ENCODE data around the gene COG5. TPM values are rescaled to one million over a fixed set of nuclear protein-coding genes. Genes with fewer than 3 reads are reported as not detected.

COG5 gene
- total and polyA plus RNA-seq, 2 of the 8 experiments (the other 6 are each of a cell fraction or from before 2014, with no cell fraction given): 10.5 to 28.1 TPM

DNA sequence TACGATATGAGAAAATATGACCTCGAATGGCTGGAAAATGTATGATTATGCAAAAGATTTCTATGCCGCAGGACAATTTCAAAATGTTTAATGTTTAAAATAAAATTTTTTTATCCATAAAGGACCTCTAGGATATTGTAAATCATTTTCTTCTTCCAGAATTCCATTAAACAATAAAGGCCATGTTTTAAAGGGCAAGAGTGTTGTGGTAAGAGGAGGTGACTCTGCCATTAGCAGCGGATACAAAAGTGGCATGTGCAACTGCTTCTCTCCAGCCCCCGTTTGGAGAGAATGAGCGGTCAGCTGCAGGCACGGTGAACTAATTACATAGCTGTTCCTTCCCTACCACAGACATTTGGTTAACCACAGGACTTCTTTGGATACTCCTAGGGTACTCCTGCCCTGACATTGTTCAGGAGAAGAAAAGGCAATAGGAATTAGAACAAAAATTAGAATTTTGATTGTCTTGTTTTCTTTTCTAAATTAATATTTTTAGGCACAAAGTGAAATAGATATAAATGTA, 331.1 kb downstream of the COG5 start:
- WGBS, 2 experiments (ENCODE audit: extremely low coverage in 1 of 2, insufficient coverage in 1 of 2, insufficient read length in 1 of 2, insufficient replicate concordance in 2 of 2, low coverage in 1 of 2, low lambda C conversion rate in 2 of 2, missing lambda C conversion rate in 1 of 2): 83% methylated on average over 7 of the region's 7 CpGs; no CpG with 5 or more reads in 1 of the 2 experiments
- Histone ChIP-seq H4K91ac (replicated peaks; ENCODE audit: insufficient read length, low read length) (no peak overlapping the region), H3K79me2 (ENCODE audit: control insufficient read depth in 1 of 2, insufficient read depth in 2 of 2, low read length in 2 of 2) (no peaks in the 10 kb centered on the region), H3K56ac (replicated peaks; ENCODE audit: insufficient read length, low read depth, low read length) (no peak overlapping the region), H4K5ac (ENCODE audit: insufficient read length, low read depth, low read length) (no peak overlapping the region), H4K8ac (ENCODE audit: extremely low read depth, insufficient read depth, low read length) (no peak overlapping the region), H3K18ac (ENCODE audit: extremely low read depth, low read length) (no peak overlapping the region), H3K27ac (ENCODE audit: low read depth, low read length) (no peak overlapping the region), H3K27me3 (replicated peaks in 1 of 4; ENCODE audit: control insufficient read depth in 3 of 4, extremely low read depth in 1 of 4, insufficient read depth in 3 of 4, low read length in 3 of 4) (no peaks in the 10 kb centered on the region), H2BK20ac (ENCODE audit: low read length) (no peak overlapping the region), H3K4me3 (ENCODE audit: extremely low read depth in 1 of 4, insufficient read depth in 2 of 4, low read depth in 3 of 4, low read length in 4 of 4) (no peak overlapping the region), H3K79me1 (ENCODE audit: low read depth, low read length) (no peaks in the 10 kb centered on the region), H4K20me1 (replicated peaks in 1 of 2; ENCODE audit: control insufficient read depth in 1 of 2, insufficient read depth in 2 of 2, low read length in 2 of 2) (no peaks in the 10 kb centered on the region), H3K14ac (ENCODE audit: insufficient read length) (no peak overlapping the region), H3K36me3 (ENCODE audit: control insufficient read depth in 2 of 4, insufficient read depth in 4 of 4, low read length in 3 of 4) (no peaks in the 10 kb centered on the region), H3K4ac (replicated peaks; ENCODE audit: insufficient read length, low read depth, low read length) (no peak overlapping the region), H3K23me2 (ENCODE audit: low read depth, low read length) (no peaks in the 10 kb centered on the region), H2BK12ac (ENCODE audit: low read depth, low read length) (no peak overlapping the region), H3K23ac (ENCODE audit: insufficient read length) (no peak overlapping the region), H3K4me1 (replicated peaks in 1 of 4; ENCODE audit: control insufficient read depth in 3 of 4, insufficient read depth in 4 of 4, low read length in 3 of 4) (peaks cover 0 to 9% (median 2%) of the 10 kb centered on the region in 4 experiments; a peak in 3 of 7 replicates), H2BK120ac (replicated peaks; ENCODE audit: low read depth, low read length) (no peak overlapping the region), H2BK15ac (ENCODE audit: low read length) (no peak overlapping the region), H3K4me2 (ENCODE audit: insufficient read depth in 1 of 2, low read depth in 2 of 2, low read length in 2 of 2) (no peak overlapping the region), H3K9ac (replicated peaks in 1 of 4; ENCODE audit: extremely low read depth in 1 of 4, low read depth in 3 of 4, low read length in 3 of 4) (no peak overlapping the region), H2BK5ac (ENCODE audit: low read depth, low read length) (no peak overlapping the region), H2AK5ac (ENCODE audit: low read depth, low read length) (no peak overlapping the region), H2AFZ (ENCODE audit: low read length) (no peak overlapping the region), H3K9me3 (ENCODE audit: insufficient read depth in 2 of 2, low read depth in 1 of 2, low read length in 1 of 2) (no peaks in the 10 kb centered on the region)
- no peak for DNase-seq (ENCODE audit: low read depth in 1 of 2, low spot score in 2 of 2)
- FAIRE-seq: no peak
- TF ChIP-seq SP1 (IDR thresholded peaks at IDR 0.05; ENCODE audit: low read depth, low read length): no peak
- no peak for TF ChIP-seq CHD1 (IDR thresholded peaks at IDR 0.05; ENCODE audit: low read depth, low read length)
- no peak for TF ChIP-seq CBX8 (IDR thresholded peaks at IDR 0.05; ENCODE audit: borderline replicate concordance, low read depth, low read length)
- no peak for TF ChIP-seq EP300 (IDR thresholded peaks at IDR 0.05; ENCODE audit: borderline replicate concordance in 1 of 2, low read depth in 2 of 2, low read length in 2 of 2)
- no peak for TF ChIP-seq CTBP2 (IDR thresholded peaks at IDR 0.05; ENCODE audit: borderline replicate concordance, insufficient read depth, insufficient read length, low read length)
- no peak for TF ChIP-seq TEAD4 (IDR thresholded peaks at IDR 0.05; ENCODE audit: low read depth, low read length)
- TF ChIP-seq USF2 (IDR thresholded peaks at IDR 0.05; ENCODE audit: low read length): no peak
- no peak for TF ChIP-seq RAD21 (IDR thresholded peaks at IDR 0.05 in 1 of 2, conservative IDR thresholded peaks at IDR 0.05 in 1 of 2; ENCODE audit: low read depth in 2 of 2, low read length in 2 of 2)
- TF ChIP-seq ATF3 (IDR thresholded peaks at IDR 0.05; ENCODE audit: insufficient read depth, low read depth, low read length): no peak
- no peak for TF ChIP-seq KDM5A (IDR thresholded peaks at IDR 0.05; ENCODE audit: low read length)
- ChIA-PET CTCF (ENCODE audit: partially characterized antibody) (no interaction called here), POLR2A (ENCODE audit: partially characterized antibody) (no interaction called here)
